Measurements from ENCODE around the gene PPP2R2D.

GRCh38 chr10:131983780-131984179, 83.0 kb downstream of the PPP2R2D start:
- TF ChIP-seq EZH2 (IDR thresholded peaks at IDR 0.05) (no peak), POLR2AphosphoS5 (IDR thresholded peaks at IDR 0.05; ENCODE audit: borderline replicate concordance, low read depth, low read length) (no peak)
